Prostate gland (tissue), 2 donors: ENCODE data around the gene ITGAX. TPM values are rescaled to one million over a fixed set of nuclear protein-coding genes. Genes with fewer than 3 reads are reported as not detected.

Experiments
- DNase-seq: peaks from one replicate; pipeline ENCODE4 v3.0.0-alpha.2; 2019; ENCODE audit warnings: low spot score
- H3K27ac ChIP-seq, 2 donors: fragments of 200-600 bp; sonication (generic); 2 replicates each; pipeline ENCODE4 v1.5.1; 2017 to 2019
- H3K27me3 ChIP-seq: fragments of 200-600 bp; sonication (generic); replicated peaks from 2 replicates; pipeline ENCODE4 v1.5.1; 2019; ENCODE audit not compliant: insufficient read depth
- H3K36me3 ChIP-seq, 2 donors: fragments of 200-600 bp; sonication (generic); 1 replicate in 1 of 2; 2 replicates in 1 of 2; pipeline versions ENCODE4 v1.5.1 to v1.8.1; 2017 to 2019
- H3K4me1 ChIP-seq: fragments of 200-600 bp; sonication (generic); replicated peaks from 2 replicates; pipeline ENCODE4 v1.5.1; 2019
- H3K4me3 ChIP-seq, 2 donors: fragments of 200-600 bp; sonication (generic); 2 replicates each; pipeline ENCODE4 v1.5.1; 2017 to 2019
- H3K9me3 ChIP-seq: fragments of 200-600 bp; sonication (generic); 2 replicates; pipeline ENCODE4 v1.5.1; 2017
- POLR2A ChIP-seq: fragments of 450-650 bp; IDR thresholded peaks from one replicate; pipeline ENCODE4 v1.6.1; 2016; ENCODE audit warnings: antibody characterized with exemption, mild to moderate bottlenecking
- POLR2AphosphoS5 ChIP-seq: sonication (generic); formaldehyde crosslinking; IDR thresholded peaks from one replicate; pipeline ENCODE4 v1.6.1; 2017; ENCODE audit warnings: antibody characterized with exemption
- WGBS: methylation state at CpG from one replicate; pipeline ENCODE4 v1.1.5; 2018; 5-methylcytosine and 5-hydroxymethylcytosine counted together
- intact Hi-C: fragments of 100-400 bp; cut with DNase I; formaldehyde crosslinking; loops from one replicate; pipeline ENCODE4 v1.14.2; 2022
- total RNA-seq, 2 donors: library from RNA; depleted of rRNA; stranded (reverse); fragments of >200 nt; gene quantifications; one replicate each; pipeline ENCODE4 v1.1.0, GENCODE V29; 2016
- TF ChIP-seq, protein P1 (sequence below), 4 experiments: fragments of 200-600 bp in 2 of 4; fragments of 450-650 bp in 2 of 4; sonication (generic) in 2 of 4; IDR thresholded peaks; 1 replicate in 3 of 4; 2 replicates in 1 of 4; pipeline ENCODE4 v1.5.1; 2016 to 2019; ENCODE audit warnings: antibody characterized with exemption in 4 of 4, mild to moderate bottlenecking in 2 of 4, moderate library complexity in 2 of 4

Gene ITGAX
- total RNA-seq, 2 donors from 2014 or later, result 2.0 to 3.7 TPM

DNA sequence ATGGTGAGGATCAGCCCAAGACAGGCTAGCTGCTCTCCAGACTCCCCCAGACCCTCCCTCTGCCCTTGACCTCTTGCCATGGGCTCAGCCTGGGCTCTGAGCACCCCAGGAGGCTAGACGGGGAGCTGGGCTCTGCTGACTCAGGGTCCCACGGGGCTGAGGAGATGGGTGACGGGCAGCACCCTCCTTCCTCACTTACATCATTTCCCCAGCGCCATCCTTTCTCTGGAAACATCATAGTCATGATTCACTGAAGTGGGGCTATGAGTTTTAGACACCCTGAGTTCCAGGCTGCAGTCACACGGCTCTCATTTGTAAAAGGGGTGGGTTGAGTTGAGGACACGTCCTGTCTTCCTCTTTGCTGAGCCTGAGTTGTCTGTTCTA lies 3.0 kb upstream of the ITGAX start:
- Histone ChIP-seq H3K9me3 (no peaks in the 10 kb centered on the region), H3K4me1 (no peaks in the 10 kb centered on the region), H3K27me3 (peaks cover 2% of the 10 kb centered on the region), H3K36me3 (no peaks in the 10 kb centered on the region), H3K27ac (no peak overlapping the region), H3K4me3 (no peak overlapping the region)
- no peak for TF ChIP-seq POLR2AphosphoS5
- no peak for TF ChIP-seq POLR2A
- TF ChIP-seq, protein P1, sequence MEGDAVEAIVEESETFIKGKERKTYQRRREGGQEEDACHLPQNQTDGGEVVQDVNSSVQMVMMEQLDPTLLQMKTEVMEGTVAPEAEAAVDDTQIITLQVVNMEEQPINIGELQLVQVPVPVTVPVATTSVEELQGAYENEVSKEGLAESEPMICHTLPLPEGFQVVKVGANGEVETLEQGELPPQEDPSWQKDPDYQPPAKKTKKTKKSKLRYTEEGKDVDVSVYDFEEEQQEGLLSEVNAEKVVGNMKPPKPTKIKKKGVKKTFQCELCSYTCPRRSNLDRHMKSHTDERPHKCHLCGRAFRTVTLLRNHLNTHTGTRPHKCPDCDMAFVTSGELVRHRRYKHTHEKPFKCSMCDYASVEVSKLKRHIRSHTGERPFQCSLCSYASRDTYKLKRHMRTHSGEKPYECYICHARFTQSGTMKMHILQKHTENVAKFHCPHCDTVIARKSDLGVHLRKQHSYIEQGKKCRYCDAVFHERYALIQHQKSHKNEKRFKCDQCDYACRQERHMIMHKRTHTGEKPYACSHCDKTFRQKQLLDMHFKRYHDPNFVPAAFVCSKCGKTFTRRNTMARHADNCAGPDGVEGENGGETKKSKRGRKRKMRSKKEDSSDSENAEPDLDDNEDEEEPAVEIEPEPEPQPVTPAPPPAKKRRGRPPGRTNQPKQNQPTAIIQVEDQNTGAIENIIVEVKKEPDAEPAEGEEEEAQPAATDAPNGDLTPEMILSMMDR (IDR thresholded peaks at IDR 0.05), result no peak
- intact Hi-C loops, result no loop called here
- WGBS, result 50% methylated on average over 6 of the region's 6 CpGs
- DNase-seq, result no peak

DNA sequence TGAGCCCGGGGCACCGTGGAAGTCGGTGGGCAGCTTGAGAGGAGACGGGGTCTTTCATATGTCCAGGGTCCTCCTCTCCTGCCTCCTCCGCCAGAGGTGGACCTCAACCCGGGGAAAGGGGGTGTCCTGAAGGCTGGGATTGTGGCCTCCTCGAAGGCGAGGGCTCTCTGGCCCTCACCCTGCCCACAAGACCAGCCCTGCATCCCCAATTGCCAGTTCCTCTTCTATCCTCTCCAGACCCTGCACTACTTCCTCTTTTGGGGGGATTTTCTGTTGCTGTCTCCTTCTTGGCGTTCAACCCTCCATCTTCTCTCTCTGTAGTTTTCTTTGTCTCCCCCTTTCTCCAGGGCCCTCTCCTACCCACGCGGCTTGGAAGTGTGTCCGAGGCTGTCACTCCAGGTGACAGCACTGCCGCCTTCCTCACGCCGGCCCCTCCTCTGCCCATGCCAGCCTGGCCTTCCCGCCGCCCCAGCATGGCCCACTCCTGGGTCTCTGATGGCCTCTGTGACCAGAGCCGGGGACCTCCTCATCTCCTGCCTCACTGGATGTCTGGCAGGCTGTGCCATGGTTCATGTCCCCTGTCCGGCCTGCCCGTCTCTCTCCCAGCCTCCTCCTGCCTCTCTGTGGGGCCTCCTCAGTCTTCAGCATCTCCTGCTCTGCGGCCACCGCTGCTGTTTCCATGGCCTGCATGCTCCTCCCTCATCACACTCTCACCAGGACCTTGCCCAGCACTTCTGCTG lies 2.4 kb upstream of the ITGAX start:
- no peak for DNase-seq
- Histone ChIP-seq H3K27me3 (peaks cover 2% of the 10 kb centered on the region), H3K4me1 (no peaks in the 10 kb centered on the region), H3K27ac (no peak overlapping the region), H3K4me3 (no peak overlapping the region), H3K9me3 (no peaks in the 10 kb centered on the region), H3K36me3 (no peaks in the 10 kb centered on the region)
- TF ChIP-seq, protein P1 (IDR thresholded peaks at IDR 0.05), result no peak
- TF ChIP-seq POLR2AphosphoS5 (no peak), POLR2A (no peak)
- WGBS, result 84% methylated on average over 22 of the region's 22 CpGs
- intact Hi-C loops, result no loop called here

DNA sequence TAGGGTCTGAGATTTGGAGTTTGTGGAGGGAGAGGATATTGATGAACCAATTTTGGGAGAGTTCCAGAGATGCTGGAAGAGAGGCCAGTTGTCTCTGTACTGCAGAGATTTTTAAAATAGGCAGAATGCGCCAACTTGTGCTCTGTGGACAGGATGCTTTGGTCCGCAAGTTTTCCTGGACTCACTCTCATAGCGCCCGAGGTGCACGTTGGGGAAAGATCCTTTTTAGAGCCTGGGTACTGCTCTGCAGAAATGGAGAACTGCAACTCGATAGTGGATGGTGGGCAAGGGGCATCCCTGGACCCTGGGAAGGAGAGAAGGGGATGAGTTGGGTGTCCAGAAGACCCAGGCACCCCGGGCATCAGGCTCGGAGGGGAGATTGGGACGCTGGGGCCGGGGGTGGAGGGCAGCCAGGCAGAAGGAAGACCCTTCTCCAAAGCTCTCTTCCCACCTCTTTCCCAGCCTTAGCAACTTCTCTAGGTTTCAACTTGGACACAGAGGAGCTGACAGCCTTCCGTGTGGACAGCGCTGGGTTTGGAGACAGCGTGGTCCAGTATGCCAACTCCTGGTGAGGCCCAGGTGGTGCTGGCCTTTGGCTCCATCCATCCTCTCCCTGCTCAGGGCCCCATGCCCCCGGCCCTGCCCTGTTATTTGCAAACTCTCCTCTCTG lies 590 bp downstream of the ITGAX start:
- intact Hi-C loops, result no loop called here
- WGBS, result 78% methylated on average over 14 of the region's 14 CpGs
- H3K27ac ChIP-seq, result no peak overlapping the region
- H3K4me1 ChIP-seq, result no peaks in the 10 kb centered on the region
- no peaks in the 10 kb centered on the region for H3K9me3 ChIP-seq
- H3K36me3 ChIP-seq, result no peaks in the 10 kb centered on the region
- TF ChIP-seq POLR2AphosphoS5 (no peak), POLR2A (no peak)
- TF ChIP-seq, protein P1 (IDR thresholded peaks at IDR 0.05), result no peak
- DNase-seq, result no peak
- H3K4me3 ChIP-seq, result no peak overlapping the region
- peaks cover 2% of the 10 kb centered on the region for H3K27me3 ChIP-seq

DNA sequence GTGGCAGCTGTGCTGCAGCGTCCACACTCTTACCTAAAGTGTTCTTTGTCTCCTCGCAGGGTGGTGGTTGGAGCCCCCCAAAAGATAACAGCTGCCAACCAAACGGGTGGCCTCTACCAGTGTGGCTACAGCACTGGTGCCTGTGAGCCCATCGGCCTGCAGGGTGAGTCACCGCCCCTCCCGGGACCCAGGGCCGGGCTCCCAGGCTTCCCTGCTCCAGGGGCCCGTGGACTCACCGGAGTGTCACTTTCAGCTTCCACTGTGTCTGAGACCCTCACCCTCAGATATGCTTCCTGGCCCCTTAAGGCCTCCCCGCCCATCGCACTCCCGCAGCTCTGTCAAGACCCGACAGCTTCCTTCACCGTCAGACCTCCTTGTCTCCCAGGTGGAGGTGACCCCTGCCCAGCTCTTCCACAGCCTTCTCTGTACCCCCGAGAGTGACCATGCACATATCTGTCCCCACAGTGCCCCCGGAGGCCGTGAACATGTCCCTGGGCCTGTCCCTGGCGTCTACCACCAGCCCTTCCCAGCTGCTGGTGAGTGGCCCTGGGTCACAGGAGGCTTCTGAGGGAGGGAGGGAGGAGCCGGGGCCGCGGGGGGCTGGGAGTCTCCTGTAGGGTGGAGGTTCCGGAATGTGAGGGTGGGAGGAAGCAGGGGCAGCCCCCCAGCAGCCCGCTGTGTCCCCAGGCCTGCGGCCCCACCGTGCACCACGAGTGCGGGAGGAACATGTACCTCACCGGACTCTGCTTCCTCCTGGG lies 1.8 kb downstream of the ITGAX start:
- H3K27ac ChIP-seq, result no peak overlapping the region
- peaks cover 2% of the 10 kb centered on the region for H3K27me3 ChIP-seq
- H3K4me3 ChIP-seq, result no peak overlapping the region
- H3K9me3 ChIP-seq, result no peaks in the 10 kb centered on the region
- H3K36me3 ChIP-seq, result no peaks in the 10 kb centered on the region
- WGBS, result 63% methylated on average over 28 of the region's 28 CpGs
- DNase-seq, result no peak
- intact Hi-C loops, result no loop called here
- no peaks in the 10 kb centered on the region for H3K4me1 ChIP-seq
- no peak for TF ChIP-seq POLR2A
- no peak for TF ChIP-seq POLR2AphosphoS5
- TF ChIP-seq, protein P1 (IDR thresholded peaks at IDR 0.05), result no peak
